IMR-90 (cell line): ENCODE results near the gene TMPRSS2. TPM values are rescaled to one million over a fixed set of nuclear protein-coding genes. Genes with fewer than 3 reads are reported as not detected.

ENCODE experiments used
- ATAC-seq: fragments of 200-7000 bp; cut with Tn5 transposase; 2 replicates; pipeline ENCODE4 v1.9.1; 2020; ENCODE audit warnings: low read depth, mild to moderate bottlenecking, moderate library complexity
- BruUV-seq: library from RNA; stranded (reverse); fragments of 400-500 nt; replicated peaks from 2 replicates; lab custom pipeline; 2021; lab: Mats Ljungman, UMichigan
- CTCF ChIA-PET: fragments of 300-600 bp; formaldehyde crosslinking; extraction: SDS; loops from one replicate; lab custom pipeline; 2021; ENCODE audit warnings: antibody characterized with exemption; lab: Yijun Ruan, JAX
- POLR2A ChIA-PET: fragments of 300-600 bp; sonication (Branson Sonifier 250); formaldehyde crosslinking; loops from one replicate; lab custom pipeline; 2022; ENCODE audit warnings: antibody characterized with exemption; ENCODE audit not compliant: unreplicated experiment; lab: Charles Lee
- DNase-seq: peaks from one replicate; pipeline ENCODE4 v3.0.0; 2013
- H2AFZ ChIP-seq: replicated peaks from 2 replicates; pipeline ENCODE3; 2013; ENCODE audit warnings: low read length, mild to moderate bottlenecking; ENCODE audit not compliant: poor library complexity
- H2AK5ac ChIP-seq: 2 replicates; pipeline ENCODE4 v1.6.1; 2013; ENCODE audit warnings: low read depth, low read length, inconsistent platforms
- H2AK9ac ChIP-seq: replicated peaks from 2 replicates; pipeline ENCODE3; 2013; ENCODE audit warnings: mild to moderate bottlenecking, low read depth, low read length, moderate library complexity; ENCODE audit not compliant: poor library complexity
- H2BK120ac ChIP-seq: 2 replicates; pipeline ENCODE4 v1.6.1; 2013; ENCODE audit warnings: low read depth, low read length, inconsistent platforms
- H2BK15ac ChIP-seq: 3 replicates; pipeline ENCODE4 v1.6.1; 2013; ENCODE audit warnings: low read depth, low read length, inconsistent platforms
- H2BK20ac ChIP-seq: 2 replicates; pipeline ENCODE4 v1.6.1; 2013; ENCODE audit warnings: low read depth, mild to moderate bottlenecking, inconsistent platforms, low read length, moderate library complexity
- H2BK5ac ChIP-seq: 2 replicates; pipeline ENCODE4 v1.6.1; 2013; ENCODE audit warnings: mild to moderate bottlenecking, low read depth, low read length, inconsistent platforms; ENCODE audit not compliant: poor library complexity, severe bottlenecking
- H3K14ac ChIP-seq: replicated peaks from 2 replicates; pipeline ENCODE4 v1.6.1; 2013; ENCODE audit warnings: low read depth, low read length, inconsistent platforms
- H3K18ac ChIP-seq: 2 replicates; pipeline ENCODE4 v1.6.1; 2013; ENCODE audit warnings: low read depth, low read length, control low read depth
- H3K23ac ChIP-seq: 2 replicates; pipeline ENCODE4 v1.6.1; 2013; ENCODE audit warnings: low read depth, low read length, inconsistent platforms
- H3K27ac ChIP-seq: 2 replicates; pipeline ENCODE4 v1.5.1; 2013; ENCODE audit warnings: mild to moderate bottlenecking, control low read depth, low read length; ENCODE audit not compliant: insufficient read depth
- H3K27me3 ChIP-seq: 2 replicates; pipeline ENCODE4 v1.6.1; 2013; ENCODE audit warnings: low read length; ENCODE audit not compliant: control insufficient read depth, insufficient read depth
- H3K36me3 ChIP-seq: 2 replicates; pipeline ENCODE4 v1.6.1; 2013; ENCODE audit warnings: low read length, mixed read lengths; ENCODE audit not compliant: control insufficient read depth, insufficient read depth
- H3K4ac ChIP-seq: 2 replicates; pipeline ENCODE4 v1.6.1; 2013; ENCODE audit warnings: low read depth, low read length, inconsistent platforms
- H3K4me1 ChIP-seq: 2 replicates; pipeline ENCODE4 v1.6.1; 2013; ENCODE audit warnings: low read length, mixed read lengths; ENCODE audit not compliant: control insufficient read depth, insufficient read depth
- H3K4me2 ChIP-seq: 2 replicates; pipeline ENCODE4 v1.6.1; 2013; ENCODE audit warnings: low read depth, mild to moderate bottlenecking, control low read depth, low read length, moderate library complexity
- H3K4me3 ChIP-seq: 2 replicates; pipeline ENCODE4 v1.5.1; 2013; ENCODE audit warnings: low read depth, mild to moderate bottlenecking, control low read depth, low read length, moderate library complexity; ENCODE audit not compliant: insufficient read depth
- H3K56ac ChIP-seq: 2 replicates; pipeline ENCODE4 v1.6.1; 2013; ENCODE audit warnings: low read length, inconsistent platforms; ENCODE audit not compliant: insufficient read depth; ENCODE audit errors: extremely low read depth
- H3K79me1 ChIP-seq, 2 experiments: 2 replicates each; pipeline ENCODE4 v1.6.1; 2013; ENCODE audit warnings: low read length in 2 of 2, inconsistent platforms in 1 of 2, low read depth in 1 of 2
- H3K9ac ChIP-seq: 2 replicates; pipeline ENCODE4 v1.6.1; 2013; ENCODE audit warnings: low read depth, low read length, control low read depth
- H3K9me1 ChIP-seq: 2 replicates; pipeline ENCODE4 v1.6.1; 2013; ENCODE audit warnings: low read length, inconsistent platforms; ENCODE audit not compliant: insufficient read depth
- H3K9me3 ChIP-seq: 2 replicates; pipeline ENCODE4 v1.6.1; 2013; ENCODE audit warnings: low read length; ENCODE audit not compliant: control insufficient read depth, insufficient read depth
- H4K20me1 ChIP-seq: 2 replicates; pipeline ENCODE4 v1.6.1; 2013; ENCODE audit warnings: low read length, inconsistent platforms; ENCODE audit not compliant: insufficient read depth
- H4K5ac ChIP-seq: 2 replicates; pipeline ENCODE4 v1.6.1; 2013; ENCODE audit warnings: mild to moderate bottlenecking, low read depth, low read length, control low read depth
- H4K8ac ChIP-seq, 2 experiments: 2 replicates each; pipeline ENCODE4 v1.6.1; 2013; ENCODE audit warnings: low read depth in 2 of 2, low read length in 2 of 2, control low read depth in 1 of 2, inconsistent platforms in 1 of 2
- H4K91ac ChIP-seq: 2 replicates; pipeline ENCODE4 v1.6.1; 2013; ENCODE audit warnings: low read depth, low read length, inconsistent platforms; ENCODE audit not compliant: insufficient read depth
- CEBPB ChIP-seq: IDR thresholded peaks from 2 replicates; pipeline ENCODE4 v1.6.1; 2012; ENCODE audit warnings: low read depth, low read length, improper control_type of control experiment
- CHD1 ChIP-seq: IDR thresholded peaks from 2 replicates; pipeline ENCODE4 v1.6.1; 2012; ENCODE audit warnings: low read depth, low read length, improper control_type of control experiment
- FOS ChIP-seq: fragments of 150-350 bp; IDR thresholded peaks from 2 replicates; pipeline ENCODE4 v1.6.1; 2016; ENCODE audit warnings: low read depth, low read length
- MAFK ChIP-seq: IDR thresholded peaks from 2 replicates; pipeline ENCODE4 v1.6.1; 2012; ENCODE audit warnings: low read depth, low read length, improper control_type of control experiment
- MXI1 ChIP-seq: IDR thresholded peaks from 2 replicates; pipeline ENCODE4 v1.6.1; 2012; ENCODE audit warnings: low read depth, mild to moderate bottlenecking, low read length, moderate library complexity, borderline replicate concordance
- POLR2A ChIP-seq: IDR thresholded peaks from 2 replicates; pipeline ENCODE4 v1.6.1; 2012; ENCODE audit warnings: mild to moderate bottlenecking, low read depth, low read length
- RAD21 ChIP-seq: IDR thresholded peaks from 2 replicates; pipeline ENCODE4 v1.6.1; 2012; ENCODE audit warnings: low read length, improper control_type of control experiment
- RCOR1 ChIP-seq: IDR thresholded peaks from 2 replicates; pipeline ENCODE4 v1.6.1; 2012; ENCODE audit warnings: mild to moderate bottlenecking, low read length, improper control_type of control experiment; ENCODE audit not compliant: insufficient replicate concordance
- SMC3 ChIP-seq: fragments of 150-350 bp; IDR thresholded peaks from 2 replicates; pipeline ENCODE4 v1.6.1; 2016; ENCODE audit warnings: low read depth, mild to moderate bottlenecking, antibody characterized with exemption, low read length, moderate library complexity
- WGBS, 2 experiments: methylation state at CpG; one replicate each; pipeline versions ENCODE4 v1.1.5 to v1.1.7; 2013; ENCODE audit warnings: missing lambda C conversion rate in 2 of 2; ENCODE audit not compliant: insufficient read length in 1 of 2; ENCODE audit errors: extremely low coverage in 2 of 2; 5-methylcytosine and 5-hydroxymethylcytosine counted together
- dilution Hi-C: fragments of 300-500 bp; cut with HindIII; formaldehyde crosslinking; loops from one replicate; pipeline ENCODE4 v1.14.3; 2018; ENCODE audit warnings: low sequenced_read_pairs; ENCODE audit not compliant: unreplicated experiment
- in situ Hi-C: fragments of 300-500 bp; cut with MboI; formaldehyde crosslinking; loops from 3 replicates; pipeline ENCODE4 v1.14.3; 2019; ENCODE audit warnings: low sequenced_read_pairs, inconsistent platforms, mixed read lengths
- intact Hi-C: fragments of 100-400 bp; cut with micrococcal nuclease; formaldehyde crosslinking; loops from 2 replicates; pipeline ENCODE4 v1.10.0; 2022
- polyA plus RNA-seq, 3 experiments: library from polyadenylated mRNA; depleted of rRNA; stranded (reverse); fragments of >200 nt; gene quantifications; 2 replicates each; pipeline ENCODE4 v1.2.3, GENCODE V29; 2012; ENCODE audit warnings: low replicate concordance in 1 of 3
- total RNA-seq: library from RNA; depleted of rRNA; stranded (reverse); fragments of >200 nt; gene quantifications from 2 replicates; pipeline ENCODE4 v1.2.3, GENCODE V29; 2012
- TF ChIP-seq, protein P1 (sequence below): conservative IDR thresholded peaks from 2 replicates; pipeline ENCODE4 v1.5.1; 2012; ENCODE audit warnings: mild to moderate bottlenecking, low read depth, low read length, improper control_type of control experiment
- TF ChIP-seq, protein P2 (sequence below): fragments of 150-350 bp; IDR thresholded peaks from 2 replicates; pipeline ENCODE4 v1.6.1; 2017; ENCODE audit warnings: mild to moderate bottlenecking, antibody characterized with exemption, low read length, low read depth

TMPRSS2 gene
- total and polyA plus RNA-seq, 2 of the 4 experiments (the other 2 are of a cell fraction) = not detected

DNA sequence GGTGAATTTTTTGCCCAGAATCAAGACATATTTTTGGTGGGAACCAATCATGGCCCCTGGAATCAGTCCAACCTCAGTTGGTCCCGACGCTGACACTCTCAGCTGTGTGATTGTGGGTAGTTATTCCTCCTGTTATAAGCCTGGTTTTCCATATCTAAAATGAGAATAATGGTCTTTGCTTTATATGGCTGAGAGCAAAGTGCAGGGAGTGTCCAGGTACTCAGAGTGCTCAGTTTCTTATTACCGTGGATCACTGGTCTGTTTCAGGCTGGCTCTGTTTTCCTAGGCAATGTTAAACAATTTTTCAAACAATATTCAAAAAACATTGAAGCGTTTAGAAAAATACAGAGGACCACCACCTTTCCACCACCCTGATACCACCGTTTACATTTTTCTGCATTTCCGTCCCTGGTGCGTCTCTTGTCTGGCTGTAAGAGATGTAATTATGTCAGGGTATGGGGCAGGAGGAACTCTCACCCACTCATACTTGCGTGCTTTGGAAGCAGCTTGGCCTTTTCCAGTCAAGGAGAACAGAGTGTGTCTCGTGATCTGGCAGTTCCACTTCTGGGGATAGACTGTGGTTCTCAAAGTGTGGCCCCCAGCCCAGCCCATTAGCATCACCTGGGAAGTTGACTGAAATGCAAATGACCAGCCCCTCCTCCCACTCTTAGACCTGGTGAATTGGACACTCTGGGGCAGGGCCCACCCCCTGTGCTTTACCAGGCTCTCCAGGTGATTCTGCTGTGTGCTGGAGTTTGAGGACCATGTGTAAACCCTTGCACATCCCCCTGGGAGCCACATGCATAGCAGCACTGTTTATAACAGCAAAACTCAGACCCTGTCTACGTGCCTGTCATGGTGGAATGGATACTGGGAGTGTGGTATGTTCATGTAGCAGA is 75.1 kb downstream of the TMPRSS2 start:
- POLR2A ChIA-PET = no interaction called here
- BruUV-seq = no TSS peak
- WGBS, 2 experiments = no CpG with 5 or more reads among the region's 10 CpGs

More for the DNA sequence above, 75.1 kb downstream of the TMPRSS2 start:
- intact Hi-C loops (no loop called here), dilution Hi-C loops (no loop called here), in situ Hi-C loops (no loop called here)
- no peak for TF ChIP-seq FOS
- TF ChIP-seq RCOR1 = no peak
- no peak for TF ChIP-seq CEBPB
- TF ChIP-seq CHD1 = no peak
- TF ChIP-seq, protein P1, sequence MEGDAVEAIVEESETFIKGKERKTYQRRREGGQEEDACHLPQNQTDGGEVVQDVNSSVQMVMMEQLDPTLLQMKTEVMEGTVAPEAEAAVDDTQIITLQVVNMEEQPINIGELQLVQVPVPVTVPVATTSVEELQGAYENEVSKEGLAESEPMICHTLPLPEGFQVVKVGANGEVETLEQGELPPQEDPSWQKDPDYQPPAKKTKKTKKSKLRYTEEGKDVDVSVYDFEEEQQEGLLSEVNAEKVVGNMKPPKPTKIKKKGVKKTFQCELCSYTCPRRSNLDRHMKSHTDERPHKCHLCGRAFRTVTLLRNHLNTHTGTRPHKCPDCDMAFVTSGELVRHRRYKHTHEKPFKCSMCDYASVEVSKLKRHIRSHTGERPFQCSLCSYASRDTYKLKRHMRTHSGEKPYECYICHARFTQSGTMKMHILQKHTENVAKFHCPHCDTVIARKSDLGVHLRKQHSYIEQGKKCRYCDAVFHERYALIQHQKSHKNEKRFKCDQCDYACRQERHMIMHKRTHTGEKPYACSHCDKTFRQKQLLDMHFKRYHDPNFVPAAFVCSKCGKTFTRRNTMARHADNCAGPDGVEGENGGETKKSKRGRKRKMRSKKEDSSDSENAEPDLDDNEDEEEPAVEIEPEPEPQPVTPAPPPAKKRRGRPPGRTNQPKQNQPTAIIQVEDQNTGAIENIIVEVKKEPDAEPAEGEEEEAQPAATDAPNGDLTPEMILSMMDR = no peak
- TF ChIP-seq MXI1 = no peak
- no peak for TF ChIP-seq RAD21
- TF ChIP-seq POLR2A = no peak
- TF ChIP-seq SMC3 = no peak
- TF ChIP-seq MAFK = no peak
- TF ChIP-seq, protein P2, sequence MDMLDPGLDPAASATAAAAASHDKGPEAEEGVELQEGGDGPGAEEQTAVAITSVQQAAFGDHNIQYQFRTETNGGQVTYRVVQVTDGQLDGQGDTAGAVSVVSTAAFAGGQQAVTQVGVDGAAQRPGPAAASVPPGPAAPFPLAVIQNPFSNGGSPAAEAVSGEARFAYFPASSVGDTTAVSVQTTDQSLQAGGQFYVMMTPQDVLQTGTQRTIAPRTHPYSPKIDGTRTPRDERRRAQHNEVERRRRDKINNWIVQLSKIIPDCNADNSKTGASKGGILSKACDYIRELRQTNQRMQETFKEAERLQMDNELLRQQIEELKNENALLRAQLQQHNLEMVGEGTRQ = no peak
- H3K56ac ChIP-seq = no peak overlapping the region
- H2AK9ac ChIP-seq = no peak overlapping the region
- H3K14ac ChIP-seq = no peak overlapping the region
- no peaks in the 10 kb centered on the region for H4K20me1 ChIP-seq
- H2BK20ac ChIP-seq = no peak overlapping the region
- no peak overlapping the region for H3K4me2 ChIP-seq
- no peak overlapping the region for H3K9ac ChIP-seq
- H3K27me3 ChIP-seq = peaks cover 7% of the 10 kb centered on the region; the same call in 1 of the 2 replicates
- no peak overlapping the region for H2BK5ac ChIP-seq
- H4K91ac ChIP-seq = no peak overlapping the region
- no peak overlapping the region for H2AK5ac ChIP-seq
- no peaks in the 10 kb centered on the region for H3K36me3 ChIP-seq
- DNase-seq = no peak
- no peak overlapping the region for H3K4me3 ChIP-seq
- CTCF ChIA-PET = no interaction called here
- no peak overlapping the region for H3K27ac ChIP-seq
- H4K5ac ChIP-seq = no peak overlapping the region
- H3K4me1 ChIP-seq = no peaks in the 10 kb centered on the region
- no peak for ATAC-seq
- no peak overlapping the region for H3K23ac ChIP-seq
- no peak overlapping the region for H3K4ac ChIP-seq
- H4K8ac ChIP-seq = no peak overlapping the region
- no peaks in the 10 kb centered on the region for H3K79me1 ChIP-seq
- no peak overlapping the region for H2BK120ac ChIP-seq
- H3K9me3 ChIP-seq = no peaks in the 10 kb centered on the region
- H2BK15ac ChIP-seq = no peak overlapping the region
- no peaks in the 10 kb centered on the region for H3K9me1 ChIP-seq
- H2AFZ ChIP-seq = no peak overlapping the region
- H3K18ac ChIP-seq = no peak overlapping the region
